AG04450 (cell line): ENCODE data around the gene PTCD3. TPM values are rescaled to one million over a fixed set of nuclear protein-coding genes. Genes with fewer than 3 reads are reported as not detected.

Experiments
- CTCF ChIA-PET: fragments of 300-600, 350-600 bp; formaldehyde crosslinking; extraction: SDS; loops from one replicate; lab custom pipeline; 2022; ENCODE audit warnings: antibody characterized with exemption, inconsistent platforms; lab: Charles Lee
- POLR2A ChIA-PET: fragments of 350-600 bp; formaldehyde crosslinking; extraction: SDS; loops from one replicate; lab custom pipeline; 2021; ENCODE audit warnings: antibody characterized with exemption, inconsistent platforms; lab: Yijun Ruan, JAX
- DNase-seq: peaks from one replicate; pipeline ENCODE4 v3.0.0-alpha.2; 2011; ENCODE audit warnings: low read depth, low spot score
- H3K27ac ChIP-seq: one replicate; pipeline ENCODE4 v1.5.1; 2012; ENCODE audit warnings: low read depth, low read length, control low read depth
- H3K27me3 ChIP-seq: one replicate; pipeline ENCODE4 v1.6.0; 2012; ENCODE audit warnings: low read length; ENCODE audit not compliant: control insufficient read depth, insufficient read depth
- H3K4me3 ChIP-seq: 2 replicates; pipeline ENCODE4 v1.5.1; 2011; ENCODE audit warnings: mild to moderate bottlenecking, low read depth, low read length, control low read depth
- H3K9me3 ChIP-seq: 2 replicates; pipeline ENCODE4 v1.5.1; 2012; ENCODE audit warnings: low read length; ENCODE audit not compliant: control insufficient read depth, insufficient read depth
- polyA plus RNA-seq: library from polyadenylated mRNA; depleted of rRNA; stranded (reverse); fragments of >200 nt; gene quantifications from 2 replicates; pipeline ENCODE4 v1.2.3, GENCODE V29; 2011
- TF ChIP-seq, protein P1 (sequence below): IDR thresholded peaks from 2 replicates; pipeline ENCODE4 v1.5.1; 2011; ENCODE audit warnings: low read depth, low read length, control low read depth, inconsistent platforms

PTCD3 gene
- polyA plus RNA-seq, 1 experiment: 90.2 TPM

DNA sequence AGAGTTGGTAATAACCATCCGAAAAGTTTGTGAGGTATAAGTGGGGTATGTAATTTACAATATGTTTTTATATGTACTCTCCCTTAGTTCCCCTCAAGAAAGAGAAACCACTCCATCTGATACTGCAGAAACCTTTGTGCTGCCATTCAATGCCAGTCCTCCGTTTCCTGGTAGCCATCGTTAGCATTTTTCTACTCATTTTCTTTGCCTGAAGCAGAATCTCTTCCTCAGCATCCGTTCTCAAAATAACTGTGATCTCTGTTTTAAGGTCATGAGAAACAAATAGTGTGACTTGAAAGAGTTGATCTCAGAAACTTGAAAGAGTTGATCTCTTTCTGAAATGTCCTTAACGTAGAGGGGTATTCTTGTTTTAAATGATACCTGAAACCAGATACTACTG lies 996 bp downstream of the PTCD3 start:
- TF ChIP-seq, protein P1, sequence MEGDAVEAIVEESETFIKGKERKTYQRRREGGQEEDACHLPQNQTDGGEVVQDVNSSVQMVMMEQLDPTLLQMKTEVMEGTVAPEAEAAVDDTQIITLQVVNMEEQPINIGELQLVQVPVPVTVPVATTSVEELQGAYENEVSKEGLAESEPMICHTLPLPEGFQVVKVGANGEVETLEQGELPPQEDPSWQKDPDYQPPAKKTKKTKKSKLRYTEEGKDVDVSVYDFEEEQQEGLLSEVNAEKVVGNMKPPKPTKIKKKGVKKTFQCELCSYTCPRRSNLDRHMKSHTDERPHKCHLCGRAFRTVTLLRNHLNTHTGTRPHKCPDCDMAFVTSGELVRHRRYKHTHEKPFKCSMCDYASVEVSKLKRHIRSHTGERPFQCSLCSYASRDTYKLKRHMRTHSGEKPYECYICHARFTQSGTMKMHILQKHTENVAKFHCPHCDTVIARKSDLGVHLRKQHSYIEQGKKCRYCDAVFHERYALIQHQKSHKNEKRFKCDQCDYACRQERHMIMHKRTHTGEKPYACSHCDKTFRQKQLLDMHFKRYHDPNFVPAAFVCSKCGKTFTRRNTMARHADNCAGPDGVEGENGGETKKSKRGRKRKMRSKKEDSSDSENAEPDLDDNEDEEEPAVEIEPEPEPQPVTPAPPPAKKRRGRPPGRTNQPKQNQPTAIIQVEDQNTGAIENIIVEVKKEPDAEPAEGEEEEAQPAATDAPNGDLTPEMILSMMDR: no peak
- no peaks in the 10 kb centered on the region for H3K27me3 ChIP-seq
- POLR2A ChIA-PET: no interaction called here
- H3K27ac ChIP-seq: no peak overlapping the region
- DNase-seq: no peak
- CTCF ChIA-PET: no interaction called here
- peaks cover 2% of the 10 kb centered on the region; the same call in 1 of the 2 replicates for H3K9me3 ChIP-seq
- peak overlapping the region; percentile 93 for H3K4me3 ChIP-seq

DNA sequence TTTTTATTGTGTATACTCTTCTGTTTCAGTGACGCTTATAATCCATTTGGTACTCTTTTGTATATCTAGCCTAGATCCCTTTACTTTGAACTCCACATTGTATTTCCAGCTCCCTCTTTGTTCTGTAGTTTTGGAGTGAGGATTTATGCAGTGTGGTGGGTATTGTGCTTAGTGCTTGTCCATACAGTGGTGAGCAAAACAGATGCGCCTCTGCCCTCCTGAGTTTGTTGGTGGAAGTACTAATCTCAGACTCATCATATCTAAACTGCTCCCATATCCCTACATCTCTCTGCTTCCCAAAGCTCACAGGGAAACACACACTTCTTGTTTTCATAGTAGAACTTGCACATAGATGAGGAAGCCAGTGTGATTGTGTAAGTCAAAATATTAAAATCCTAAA lies 12.1 kb downstream of the PTCD3 start:
- H3K27ac ChIP-seq: no peak overlapping the region
- ChIA-PET POLR2A (no interaction called here), CTCF (interaction anchor here (1.0 kb wide), 1 partner anchor 290 kb away, joined by 4 read pairs; no protein-coding TSS in a partner anchor)
- no peak for DNase-seq
- H3K27me3 ChIP-seq: no peaks in the 10 kb centered on the region
- no peaks in the 10 kb centered on the region for H3K9me3 ChIP-seq
- TF ChIP-seq, protein P1: no peak
- H3K4me3 ChIP-seq: no peak overlapping the region

GRCh38 chr2:86123328-86123925 lies 17.4 kb downstream of the PTCD3 start:
- ChIA-PET POLR2A (no interaction called here), CTCF (no interaction called here)
- DNase-seq: no peak
- no peaks in the 10 kb centered on the region for H3K27me3 ChIP-seq
- no peak overlapping the region for H3K4me3 ChIP-seq
- H3K27ac ChIP-seq: no peak overlapping the region
- H3K9me3 ChIP-seq: no peaks in the 10 kb centered on the region
- TF ChIP-seq, protein P1: no peak

DNA sequence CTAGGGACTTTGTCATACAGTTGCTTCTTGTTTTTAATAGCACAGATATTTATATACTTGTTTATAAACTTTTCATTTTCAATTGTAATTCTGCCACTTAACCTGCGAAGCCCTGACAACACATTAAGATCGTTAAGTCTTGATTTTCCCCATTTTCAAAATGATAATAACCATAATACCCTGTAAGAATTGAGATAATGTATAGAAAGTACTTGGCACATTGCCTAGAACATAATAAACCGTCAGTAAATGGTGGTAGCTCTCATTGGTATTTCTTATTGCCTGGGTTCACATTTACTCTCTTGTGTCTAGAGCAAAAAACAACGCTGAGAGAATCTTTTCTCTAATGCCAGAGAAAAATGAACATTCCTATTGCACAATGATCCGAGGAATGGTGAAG lies 18.6 kb downstream of the PTCD3 start:
- no peak for DNase-seq
- Histone ChIP-seq H3K9me3 (no peaks in the 10 kb centered on the region), H3K27me3 (no peaks in the 10 kb centered on the region), H3K27ac (no peak overlapping the region), H3K4me3 (no peak overlapping the region)
- CTCF ChIA-PET: no interaction called here
- TF ChIP-seq, protein P1: no peak
- POLR2A ChIA-PET: no interaction called here

- TF ChIP-seq, protein P1: no peak
- Histone ChIP-seq H3K27me3 (no peaks in the 10 kb centered on the region), H3K9me3 (no peaks in the 10 kb centered on the region), H3K27ac (no peak overlapping the region), H3K4me3 (no peak overlapping the region)
- no peak for DNase-seq
- POLR2A ChIA-PET: interaction anchor here (1.6 kb wide), 1 partner anchor 29 kb away, joined by 3 read pairs; the partner anchor contains the start of genes POLR1A and PTCD3
- CTCF ChIA-PET: no interaction called here
These were observed 28.7 kb downstream of the PTCD3 start for GRCh38 chr2:86134709-86135108.
